ENCODE measurements around the gene ULBP1.
"Not testable (repeated sequence)": the region's sequence is repeated elsewhere in the genome, so short reads cannot be mapped to it uniquely, and the experiment has no call there.

Gene ULBP1, protein sequence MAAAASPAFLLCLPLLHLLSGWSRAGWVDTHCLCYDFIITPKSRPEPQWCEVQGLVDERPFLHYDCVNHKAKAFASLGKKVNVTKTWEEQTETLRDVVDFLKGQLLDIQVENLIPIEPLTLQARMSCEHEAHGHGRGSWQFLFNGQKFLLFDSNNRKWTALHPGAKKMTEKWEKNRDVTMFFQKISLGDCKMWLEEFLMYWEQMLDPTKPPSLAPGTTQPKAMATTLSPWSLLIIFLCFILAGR
- 0.37 to 7.7 (median 0.99) reads per million in 4 experiments for total RNA-seq

DNA sequence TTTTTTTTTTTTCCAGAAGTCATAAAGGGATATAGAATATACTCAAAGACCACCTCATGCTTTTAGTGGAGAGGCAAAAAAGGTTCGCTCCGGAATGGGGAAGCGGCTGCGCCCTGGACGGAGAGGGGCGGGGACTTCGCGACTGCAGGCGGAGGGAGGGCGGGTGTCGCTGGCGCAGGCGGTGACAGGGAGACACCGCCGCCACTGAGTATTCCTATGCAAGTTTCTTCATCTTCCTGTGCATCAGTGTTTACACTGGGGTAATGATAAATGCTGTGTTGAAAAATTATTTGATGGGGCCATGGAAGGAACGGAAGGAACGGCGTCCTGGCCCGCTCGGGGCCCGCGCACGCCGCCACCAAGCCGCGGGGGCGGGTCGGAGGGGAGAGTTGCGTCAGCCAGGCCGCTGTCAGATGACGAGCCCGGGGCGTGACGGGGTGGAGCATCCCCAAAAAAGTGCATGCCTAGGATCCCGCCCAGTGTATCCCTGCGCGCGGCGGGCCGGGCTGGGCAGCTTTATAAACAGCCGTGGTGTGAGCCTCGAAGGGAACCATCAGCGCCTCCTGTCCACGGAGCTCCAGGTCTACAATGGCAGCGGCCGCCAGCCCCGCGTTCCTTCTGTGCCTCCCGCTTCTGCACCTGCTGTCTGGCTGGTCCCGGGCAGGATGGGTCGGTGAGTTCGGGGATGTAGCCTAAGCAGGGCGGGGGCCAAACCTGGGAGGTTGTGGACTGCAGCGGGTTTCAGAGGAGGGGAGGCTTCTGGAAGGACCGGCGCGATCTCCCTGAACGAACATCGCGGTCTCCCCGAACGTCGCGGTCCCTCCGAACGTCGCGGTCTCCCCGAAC lies at the start of gene ULBP1:
ULBP1 (plus strand) TSS at position 482 of the 846 bp plus-strand sequence; CDS start at position 589, 107 bp downstream.
- DNase-seq = peak; percentile 58

DNA sequence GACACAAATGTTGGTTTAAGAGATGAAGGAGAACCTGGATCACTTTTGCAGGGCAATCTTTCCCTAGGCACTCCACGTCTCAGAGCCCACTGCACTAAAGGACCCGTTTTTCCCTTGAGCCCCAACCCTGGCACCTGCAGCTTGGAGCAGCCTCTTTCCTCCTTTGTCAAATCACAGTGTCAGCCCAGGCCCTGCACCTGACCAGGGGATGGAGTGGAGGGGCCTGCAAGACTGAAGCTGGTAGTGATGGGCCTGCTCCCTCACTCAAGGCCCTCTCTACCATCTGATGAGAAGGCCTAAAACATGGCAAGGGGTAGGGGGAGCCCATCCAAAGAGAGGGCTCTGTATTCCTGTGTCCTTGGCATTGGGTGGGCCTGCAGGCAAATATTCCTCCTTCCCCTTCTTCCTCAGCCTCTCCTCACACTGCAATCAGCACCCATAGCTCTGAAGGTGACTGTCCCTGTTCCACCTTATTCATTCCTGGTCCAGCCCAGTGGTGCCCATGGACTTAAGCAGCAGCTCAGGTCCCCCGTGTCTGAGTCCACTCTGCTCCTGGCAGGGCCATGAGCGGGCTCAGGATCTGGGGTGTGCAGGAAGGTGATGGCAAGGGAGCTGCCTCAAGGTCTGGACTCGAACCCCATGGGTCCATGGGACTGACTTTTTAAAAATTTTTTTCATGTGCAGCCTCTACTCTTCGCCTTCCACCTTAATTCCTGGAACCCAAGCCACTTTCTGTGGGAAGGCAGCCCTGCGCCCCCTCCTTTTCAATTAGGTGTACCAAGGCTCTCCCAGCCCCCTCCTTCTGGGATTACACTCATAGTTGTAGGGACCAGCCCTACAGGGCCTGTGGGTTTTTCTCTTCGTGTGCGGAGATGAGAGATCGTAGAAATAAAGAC lies 47.5 kb upstream of the ULBP1 start:
- no peak for DNase-seq

DNA sequence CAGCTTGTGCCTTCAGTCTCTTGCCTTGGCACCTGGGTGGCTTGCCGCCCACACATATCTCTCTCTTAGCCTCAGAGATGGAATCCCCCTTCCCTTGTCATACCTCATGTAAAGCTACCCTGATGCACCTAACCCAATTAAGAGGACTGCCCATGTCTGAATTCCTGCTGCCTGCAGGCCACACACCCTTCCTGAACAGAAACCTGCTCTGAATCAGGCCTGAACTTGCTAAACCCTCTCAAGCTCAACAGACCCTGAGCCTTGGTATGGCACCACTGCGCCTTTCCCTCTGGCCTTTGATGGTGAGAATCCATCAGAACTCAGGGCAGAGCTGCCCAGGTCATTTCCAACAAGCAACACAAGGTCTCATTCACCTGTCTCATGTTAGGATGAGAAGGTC lies 46.1 kb upstream of the ULBP1 start:
- no peak for DNase-seq

DNA sequence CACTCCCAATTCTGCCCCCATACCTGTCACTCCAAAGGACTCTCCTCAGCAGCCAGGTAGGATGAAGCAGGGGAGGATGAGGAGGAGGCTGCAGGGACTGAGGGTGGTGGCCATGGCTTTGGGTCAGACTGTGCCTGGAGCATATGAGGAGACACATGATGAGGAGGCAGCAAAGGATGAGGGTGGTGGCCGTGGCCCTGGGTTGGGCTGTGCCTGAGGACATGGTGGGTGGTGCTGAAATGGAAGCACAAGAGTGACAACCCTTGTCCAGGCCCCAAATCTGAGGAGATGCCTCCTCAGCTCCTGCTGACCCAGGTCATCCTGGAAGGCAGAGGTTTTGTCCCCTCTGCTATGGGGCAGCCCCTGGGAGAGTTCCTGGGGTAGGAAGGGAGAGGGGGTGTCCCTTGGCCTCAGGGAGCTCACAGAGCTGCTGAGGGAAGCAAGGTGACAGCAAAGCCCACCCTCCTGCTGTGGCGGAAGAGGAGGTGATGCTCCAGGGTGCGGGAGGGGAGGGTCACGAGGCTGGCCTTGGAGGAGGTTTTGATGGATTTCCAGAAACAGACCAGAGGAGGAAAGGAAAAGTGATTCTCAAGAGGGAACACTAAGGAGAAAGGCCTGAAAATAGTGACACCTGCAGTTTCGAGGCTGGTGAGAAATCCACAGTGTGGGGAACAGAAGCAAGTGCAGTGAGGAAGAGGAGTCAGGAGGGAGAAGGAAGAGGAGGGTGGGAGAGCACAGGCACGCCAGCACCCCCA lies 45.4 kb upstream of the ULBP1 start:
- no peak for DNase-seq

DNA sequence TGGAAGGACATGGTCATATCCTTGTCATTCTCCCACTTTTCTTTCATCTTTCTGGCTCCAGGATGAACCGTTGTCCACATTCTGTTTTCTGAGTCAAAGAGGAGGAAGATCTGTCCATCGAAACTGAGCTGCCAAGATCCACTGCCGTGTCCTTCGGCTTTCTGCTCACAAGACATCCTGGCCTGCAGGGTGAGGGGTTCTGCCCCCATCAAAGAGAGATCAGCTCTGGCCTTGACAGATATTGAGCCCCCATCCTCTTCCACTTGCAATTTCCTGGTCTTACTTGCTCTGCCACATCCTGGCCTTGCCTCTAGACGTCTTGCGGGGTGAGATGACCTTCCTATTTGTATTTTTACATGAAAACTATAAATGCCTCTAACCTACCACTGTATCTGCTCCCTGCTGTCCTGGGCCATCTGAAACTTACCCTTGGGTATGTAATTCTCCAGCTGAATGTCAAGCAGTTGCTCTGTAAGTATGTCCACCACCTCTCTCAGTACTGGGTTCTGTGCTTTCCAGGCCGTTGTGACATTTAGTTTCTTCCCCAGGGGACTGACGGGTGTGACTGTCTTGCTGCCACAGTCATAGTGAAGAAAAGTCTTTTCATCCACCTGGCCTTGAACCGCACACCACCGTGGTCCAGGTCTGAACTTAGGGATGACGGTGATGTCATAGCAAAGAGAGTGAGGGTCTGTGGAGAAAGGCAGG lies 44.5 kb upstream of the ULBP1 start:
- not testable (repeated sequence) for DNase-seq

DNA sequence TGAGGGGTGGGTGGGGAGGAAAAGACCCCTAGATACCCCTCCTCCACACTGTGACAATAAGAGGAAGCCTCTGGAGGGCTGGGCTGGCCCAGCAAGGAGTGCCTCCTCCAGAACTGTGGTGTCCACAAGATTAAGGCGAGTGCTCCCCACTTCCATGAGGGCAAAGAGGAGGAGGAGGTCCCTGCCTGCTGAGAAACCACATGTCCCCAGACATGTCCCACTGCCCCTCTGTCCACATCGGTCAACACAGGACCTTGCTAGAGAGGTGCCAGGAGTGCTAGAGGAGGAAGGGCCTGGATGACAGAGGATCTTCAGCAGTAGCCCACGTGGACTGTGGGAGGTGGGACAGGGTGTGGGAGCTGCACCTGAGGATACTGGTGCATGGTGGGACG lies 43.9 kb upstream of the ULBP1 start:
- DNase-seq = no peak

DNA sequence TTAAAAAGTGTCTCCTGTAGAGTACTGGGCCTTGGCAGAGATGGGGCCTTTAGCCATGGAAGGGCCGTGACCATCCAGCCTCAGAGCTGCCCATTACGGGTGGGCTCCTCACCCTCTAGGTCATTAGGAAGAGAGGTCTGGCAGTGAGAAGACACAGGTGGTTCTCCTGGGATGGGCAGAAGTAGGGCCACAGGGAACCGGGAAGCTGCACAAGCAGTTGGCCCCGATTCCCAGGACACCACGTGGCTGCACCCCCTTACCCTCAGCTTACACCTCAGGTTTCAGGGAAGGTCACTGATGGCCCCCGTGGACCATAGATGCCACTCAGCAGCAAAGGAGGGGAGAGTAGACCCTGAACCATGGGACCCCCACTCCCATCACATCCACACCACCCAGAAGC lies 42.4 kb upstream of the ULBP1 start:
- no peak for DNase-seq

DNA sequence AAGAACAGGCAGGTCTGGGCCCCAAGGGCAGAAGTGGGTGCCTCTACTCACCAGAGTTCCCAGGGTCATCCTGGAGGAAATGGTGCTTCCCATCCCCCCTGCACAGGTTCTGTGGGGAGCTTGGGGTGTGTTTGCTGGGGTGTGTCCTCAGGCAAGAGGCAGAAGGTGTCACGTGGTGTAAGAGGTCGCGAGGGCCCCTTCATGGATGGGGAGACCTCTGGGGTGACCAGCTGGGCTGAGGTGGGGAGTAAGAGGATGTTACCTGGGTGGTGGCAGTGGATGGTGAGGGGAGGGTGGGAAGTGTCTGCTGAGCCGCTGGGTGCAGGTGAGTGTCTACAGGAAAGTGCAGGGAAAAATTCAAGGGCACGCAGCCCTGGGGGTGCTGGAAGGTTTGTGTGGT lies 41.7 kb upstream of the ULBP1 start:
- DNase-seq = not testable (repeated sequence)

DNA sequence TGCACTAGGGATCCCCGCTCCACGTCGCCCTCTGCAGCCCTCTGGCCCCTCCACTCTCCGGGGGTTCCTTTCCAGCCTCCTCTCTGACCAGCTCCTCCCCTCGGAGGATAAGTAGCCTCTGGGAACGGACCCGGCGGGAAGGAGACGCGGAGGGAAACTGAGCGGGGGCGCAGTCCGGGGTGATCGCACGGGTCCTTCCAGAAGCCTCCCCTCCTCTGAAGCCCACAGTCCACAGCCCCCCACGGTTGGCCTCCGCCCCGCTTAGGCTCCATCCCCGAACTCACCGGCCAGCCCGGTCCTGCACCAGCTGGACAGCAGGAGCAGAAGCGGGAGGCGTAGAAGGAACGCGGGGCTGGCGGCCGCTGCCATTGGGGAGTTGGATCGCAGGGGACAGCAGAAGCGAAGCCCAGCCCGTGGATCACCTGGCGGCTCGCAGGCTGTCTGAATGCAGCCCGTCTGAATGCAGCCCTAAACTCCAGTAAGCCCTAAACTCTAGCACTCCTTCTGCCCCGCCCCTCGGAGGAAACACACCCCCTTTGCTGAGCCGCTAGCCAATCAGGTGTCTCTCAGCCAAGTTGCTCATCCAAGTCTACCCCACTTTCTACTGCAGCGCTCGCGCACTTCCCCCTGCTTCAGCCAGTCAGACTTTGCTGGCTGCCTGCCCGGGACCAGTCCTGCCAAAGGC lies 41.0 kb upstream of the ULBP1 start, which contains the start of gene RAET1G:
RAET1G (minus strand) TSS at position 480 of the 685 bp plus-strand sequence; CDS start at position 369, 111 bp downstream.
- DNase-seq = peak; percentile 62

DNA sequence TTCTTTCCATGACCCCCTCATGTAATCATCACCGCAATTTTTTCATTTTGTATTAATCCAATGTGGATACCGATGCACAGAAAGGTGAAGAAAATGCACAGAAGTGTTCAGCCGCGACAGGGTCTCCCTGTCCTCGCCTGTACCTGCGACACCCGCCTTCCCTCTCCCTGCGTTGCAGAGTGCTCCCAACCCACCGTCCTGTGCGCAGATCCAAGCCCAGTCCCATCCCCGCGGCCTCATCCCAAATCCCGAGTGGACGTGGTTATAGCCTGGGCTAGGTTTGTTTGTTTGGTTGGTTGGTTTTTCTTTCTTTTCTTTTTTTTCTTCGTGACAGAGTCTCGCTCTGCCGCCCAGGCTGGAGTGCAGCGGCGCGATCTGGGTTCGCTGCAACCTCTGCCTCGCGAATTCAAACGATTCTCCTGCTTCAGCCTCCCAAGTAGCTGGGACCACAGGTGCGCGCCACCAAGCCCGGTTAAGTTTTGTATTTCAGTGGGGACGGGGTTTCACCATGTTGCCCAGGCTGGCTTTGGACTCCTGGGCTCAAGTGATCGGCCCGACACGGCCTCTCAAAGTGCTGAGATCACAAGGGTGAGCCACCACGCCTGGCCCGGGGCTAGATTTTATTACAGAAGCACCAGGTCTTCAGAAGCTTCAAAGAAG lies 40.3 kb upstream of the ULBP1 start:
- no peak for DNase-seq

DNA sequence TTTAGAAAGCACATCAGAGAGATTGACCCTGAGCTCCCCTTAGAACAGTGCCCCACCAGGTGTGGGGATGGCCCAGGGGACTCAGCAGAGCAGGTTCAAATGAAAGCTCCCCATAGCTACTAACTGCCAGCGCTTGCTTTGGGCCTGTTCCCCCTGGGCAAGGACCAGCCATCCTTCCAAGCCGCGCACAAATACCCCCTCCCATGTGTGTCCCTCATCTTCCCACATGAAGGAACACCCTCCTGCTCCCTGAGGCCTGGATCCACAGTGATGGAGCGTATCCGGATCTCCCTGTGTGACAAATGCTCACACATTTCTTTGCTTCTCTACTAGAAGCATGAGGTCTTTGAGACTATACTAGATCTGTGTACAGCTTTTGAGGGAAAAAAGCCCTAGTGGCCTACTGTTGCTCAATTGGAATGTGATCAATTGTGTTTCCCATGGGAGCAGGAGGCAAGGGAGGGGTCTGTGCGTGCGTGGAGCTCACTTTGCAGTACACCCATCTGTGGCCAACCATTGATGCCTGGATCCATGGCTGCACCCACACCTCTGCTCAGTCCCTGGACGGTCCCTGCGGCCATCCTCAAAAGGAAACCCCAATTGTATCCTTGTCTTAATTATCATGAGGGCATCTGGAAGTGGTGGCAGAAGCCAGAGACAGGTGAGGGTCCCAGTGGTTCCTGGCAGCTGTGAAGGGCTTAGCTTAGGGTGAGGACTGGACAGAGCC lies 39.4 kb upstream of the ULBP1 start:
- DNase-seq = no peak

DNA sequence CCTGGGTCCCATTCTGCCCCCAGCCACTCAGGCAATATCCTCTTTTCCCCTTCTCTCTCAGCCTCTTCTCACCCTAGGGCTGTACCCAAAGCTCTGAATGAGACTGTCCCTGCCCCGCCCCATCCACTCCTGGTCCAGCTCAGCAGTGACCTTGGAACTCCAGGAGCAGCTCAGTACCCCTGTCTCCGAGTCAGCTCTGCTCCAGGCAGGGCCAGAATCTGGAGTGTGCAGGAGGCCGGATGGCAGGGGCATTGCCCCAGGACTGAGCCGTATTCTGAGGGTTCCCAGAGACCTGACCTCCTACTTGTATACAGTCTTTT lies 38.9 kb upstream of the ULBP1 start:
- DNase-seq = no peak

DNA sequence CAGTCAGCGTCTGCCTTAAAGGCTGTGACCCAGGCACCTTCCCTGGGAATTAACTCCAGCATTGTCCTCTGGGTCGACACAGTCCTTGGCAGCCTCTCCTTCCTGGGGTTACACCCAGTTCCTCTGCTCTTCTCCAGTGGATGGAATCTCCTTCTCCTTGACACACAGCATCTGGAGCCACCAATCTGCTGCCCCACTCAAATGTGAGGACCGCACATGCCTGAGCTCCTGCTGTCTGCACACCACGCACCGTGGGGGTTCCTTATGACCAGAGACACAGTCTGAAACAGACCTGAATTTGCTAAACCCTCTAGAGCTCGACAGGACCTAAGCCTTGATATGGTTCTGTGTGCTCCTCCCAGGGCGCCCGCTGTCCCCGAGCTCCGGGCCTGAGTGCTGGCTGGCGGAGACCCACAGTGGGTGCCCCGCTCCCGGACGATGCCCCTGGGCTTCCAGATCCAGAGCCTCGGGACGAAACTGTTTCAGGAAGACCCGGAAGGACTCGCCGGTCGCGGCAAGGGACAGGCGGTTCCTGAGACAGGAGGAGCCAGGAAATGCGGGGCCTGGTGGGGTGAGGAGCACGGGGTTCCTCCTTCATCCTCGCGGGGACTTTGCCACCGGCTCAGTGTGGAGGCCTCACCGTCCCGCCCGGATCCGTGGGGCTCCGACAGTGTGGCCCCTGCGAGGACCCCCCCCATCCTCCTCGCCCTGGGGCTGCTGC lies 38.3 kb upstream of the ULBP1 start:
- no peak for DNase-seq

DNA sequence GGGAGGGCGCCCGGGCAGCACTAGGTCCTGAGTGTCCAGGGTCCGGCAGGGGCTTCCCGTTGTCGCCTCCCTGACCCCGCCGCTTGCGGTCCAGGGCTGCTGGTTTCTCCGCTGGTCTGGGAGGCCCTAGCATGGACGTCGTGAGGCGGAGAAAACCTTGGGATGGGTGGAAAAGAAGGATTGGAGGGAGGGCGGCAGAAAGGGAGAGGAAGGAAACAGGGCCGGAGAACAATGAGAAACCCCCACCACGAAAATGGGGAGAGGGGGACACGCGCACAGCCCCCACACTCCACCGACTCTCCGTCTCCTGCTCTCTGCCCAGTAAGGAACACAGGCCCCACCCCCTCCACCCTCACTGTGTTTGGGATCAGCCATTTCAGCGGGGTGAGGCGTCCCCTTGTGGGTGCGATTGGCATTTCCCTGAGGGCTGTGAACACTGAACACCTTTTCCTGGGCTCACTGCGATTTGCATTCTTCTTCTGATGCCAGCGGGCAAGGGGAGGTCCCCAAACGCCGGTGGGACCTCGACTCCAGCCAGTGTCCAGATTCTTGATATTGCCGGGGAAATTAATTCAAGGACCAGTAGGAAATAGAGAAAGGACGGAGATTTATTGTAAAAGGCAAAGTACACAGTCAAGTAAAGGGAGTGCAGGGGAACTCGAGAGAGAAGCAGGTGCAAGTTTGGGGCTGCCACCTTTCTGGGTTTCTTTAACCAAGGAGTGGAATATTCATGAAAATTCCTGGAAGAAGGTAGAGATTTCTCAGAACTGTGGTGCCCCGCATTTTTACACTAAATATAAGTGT lies 37.6 kb upstream of the ULBP1 start:
- peak; percentile 49 for DNase-seq

DNA sequence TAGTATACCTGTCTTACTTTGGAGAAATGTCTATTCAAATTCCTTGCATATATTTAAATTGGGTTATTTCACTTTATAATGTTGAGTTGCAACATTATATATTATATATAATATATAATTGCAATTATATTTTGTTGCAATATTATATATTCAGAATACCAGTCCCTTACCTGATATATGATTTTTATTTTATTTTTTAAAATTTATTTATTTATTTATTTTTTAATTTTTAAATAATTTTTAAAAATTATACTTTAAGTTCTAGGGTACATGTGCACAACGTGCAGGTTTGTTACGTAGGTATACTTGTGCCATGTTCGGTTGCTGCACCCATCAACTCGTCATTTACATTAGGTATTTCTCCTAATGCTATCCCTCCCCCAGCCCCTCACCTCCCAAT lies 36.7 kb upstream of the ULBP1 start:
- not testable (repeated sequence) for DNase-seq

DNA sequence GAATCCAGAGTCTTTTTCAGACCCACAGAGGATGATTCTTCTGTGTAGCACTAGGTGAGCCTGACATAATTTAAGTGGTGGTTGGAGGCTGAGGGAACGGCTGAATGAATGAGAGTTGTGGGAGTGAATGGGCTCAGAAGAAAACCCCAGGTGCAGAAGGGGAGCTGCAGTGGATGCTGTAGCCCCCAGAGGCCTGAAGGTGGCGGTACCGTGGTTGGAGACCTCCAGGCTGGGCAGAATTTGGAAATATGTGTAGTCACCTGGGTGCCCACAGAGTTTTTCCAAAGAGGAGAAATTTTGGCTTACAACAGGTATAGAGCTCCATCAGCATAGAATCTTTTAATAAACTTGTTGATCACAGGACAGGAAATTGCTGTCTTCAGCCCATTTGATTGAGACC lies 34.3 kb upstream of the ULBP1 start:
- no peak for DNase-seq

DNA sequence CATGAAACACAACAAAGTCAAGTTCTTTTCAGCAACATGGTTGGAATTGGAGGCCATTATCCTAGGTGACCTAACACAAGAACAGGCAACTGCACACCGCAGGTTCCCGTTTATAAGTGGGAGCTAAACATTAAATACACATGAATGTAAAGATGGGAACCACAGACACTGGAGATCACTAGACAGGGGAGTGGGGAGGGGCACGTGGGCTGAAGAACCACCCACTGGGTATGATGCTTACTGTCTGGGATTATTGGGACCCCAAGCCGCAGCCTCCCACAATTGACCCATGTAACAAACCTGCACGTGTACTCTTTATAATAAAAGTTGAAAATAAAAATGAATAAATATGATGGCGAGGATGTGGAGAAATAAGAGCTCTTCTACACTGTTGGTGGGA lies 32.2 kb upstream of the ULBP1 start:
- no peak for DNase-seq

DNA sequence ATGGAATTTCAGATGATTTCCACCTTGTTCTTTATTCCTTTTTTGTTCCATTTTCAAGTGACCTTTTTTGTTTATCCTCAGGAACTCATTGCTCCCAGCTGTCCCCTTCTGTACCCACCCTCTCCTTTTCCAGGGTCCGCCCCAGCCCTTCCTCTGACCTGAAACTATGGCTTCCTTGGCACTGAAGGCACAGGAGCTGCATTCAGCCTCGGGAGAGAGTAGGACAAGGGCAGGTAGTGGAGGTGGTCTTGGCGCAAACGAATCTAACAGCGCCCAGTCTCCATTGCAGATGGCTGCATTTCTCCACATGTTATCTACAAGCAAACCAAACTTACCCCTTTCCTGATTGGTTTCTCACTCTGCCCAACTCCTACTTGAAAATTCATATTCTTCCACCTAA lies 30.7 kb upstream of the ULBP1 start:
- DNase-seq = no peak
